TTC549 (cell line): ENCODE data around the gene ID3.
"Not testable (repeated sequence)": the region's sequence is repeated elsewhere in the genome, so short reads cannot be mapped to it uniquely, and the experiment has no call there.

ENCODE experiments used
- FAIRE-seq: peaks from 2 replicates; lab custom pipeline; 2012; peaks lifted over from hg19 to GRCh38; lab: Jason Lieb, UNC

ID3 gene

GRCh38 chr1:23546897-23547584, 12.3 kb downstream of the ID3 start:
- no peak for FAIRE-seq

GRCh38 chr1:23545851-23546250, 13.4 kb downstream of the ID3 start:
- no peak for FAIRE-seq

- FAIRE-seq: peak; percentile 77
These were observed 14.6 kb downstream of the ID3 start for GRCh38 chr1:23544444-23545389.

GRCh38 chr1:23543707-23544443, 15.4 kb downstream of the ID3 start:
- FAIRE-seq: no peak

- FAIRE-seq: not testable (repeated sequence)
These were observed 16.4 kb downstream of the ID3 start for GRCh38 chr1:23542940-23543339.

GRCh38 chr1:23539698-23540266, 19.5 kb downstream of the ID3 start:
- peak; percentile 9 for FAIRE-seq

GRCh38 chr1:23537296-23537973, 21.9 kb downstream of the ID3 start:
- no peak for FAIRE-seq

- no peak for FAIRE-seq
These were observed 25.9 kb downstream of the ID3 start for GRCh38 chr1:23533246-23534023.

GRCh38 chr1:23531562-23532094, 27.7 kb downstream of the ID3 start:
- FAIRE-seq: no peak

- no peak for FAIRE-seq
These were observed 28.3 kb downstream of the ID3 start, which contains the start of gene E2F2 for GRCh38 chr1:23530747-23531561. E2F2 (minus strand) TSS chr1:23531233; CDS start chr1:23530793, 440 bp downstream.

- FAIRE-seq: no peak
These were observed 29.1 kb downstream of the ID3 start for GRCh38 chr1:23530087-23530746.

- FAIRE-seq: no peak
These were observed 29.9 kb downstream of the ID3 start for GRCh38 chr1:23529146-23530086.

GRCh38 chr1:23528250-23528978, 30.9 kb downstream of the ID3 start:
- FAIRE-seq: no peak

- FAIRE-seq: no peak
These were observed 31.4 kb downstream of the ID3 start for GRCh38 chr1:23527900-23528249.

- no peak for FAIRE-seq
These were observed 31.9 kb downstream of the ID3 start for GRCh38 chr1:23527366-23527765.

- FAIRE-seq: no peak
These were observed 32.8 kb downstream of the ID3 start for GRCh38 chr1:23526329-23527041.
